GM10266 (cell line): ENCODE results near the gene PGLYRP4.

ENCODE experiments used
- DNase-seq: peaks from one replicate; pipeline ENCODE4 v3.0.0; 2012; ENCODE audit errors: extremely low spot score
- CTCF ChIP-seq: IDR thresholded peaks from 2 replicates; pipeline ENCODE4 v1.5.1; 2012; ENCODE audit warnings: mild to moderate bottlenecking, low read depth; ENCODE audit not compliant: control insufficient read depth, insufficient read depth; ENCODE audit errors: missing control alignments

Gene PGLYRP4

GRCh38 chr1:153366261-153366660 lies 17.6 kb upstream of the PGLYRP4 start:
- DNase-seq: no peak
- no peak for TF ChIP-seq CTCF

GRCh38 chr1:153365696-153366095 lies 17.1 kb upstream of the PGLYRP4 start:
- no peak for DNase-seq

GRCh38 chr1:153364766-153365666 lies 16.4 kb upstream of the PGLYRP4 start:
- TF ChIP-seq CTCF: no peak
- no peak for DNase-seq

More at GRCh38 chr1:153365696-153366095, 17.1 kb upstream of the PGLYRP4 start:
- no peak for TF ChIP-seq CTCF

GRCh38 chr1:153364156-153364555 lies 15.5 kb upstream of the PGLYRP4 start:
- TF ChIP-seq CTCF: no peak
- no peak for DNase-seq

GRCh38 chr1:153363641-153364040 lies 15.0 kb upstream of the PGLYRP4 start:
- no peak for TF ChIP-seq CTCF
- no peak for DNase-seq

GRCh38 chr1:153362187-153362775 lies 13.6 kb upstream of the PGLYRP4 start:
- TF ChIP-seq CTCF: no peak
- DNase-seq: no peak
